ENCODE data around the gene RNF113B. TPM values are rescaled to one million over a fixed set of nuclear protein-coding genes. Genes with fewer than 3 reads are reported as not detected.

The RNF113B gene
- total RNA-seq, 3 donors from 2014 or later (not counting 1 experiment from before 2014, with no cell fraction given) = not detected

DNA sequence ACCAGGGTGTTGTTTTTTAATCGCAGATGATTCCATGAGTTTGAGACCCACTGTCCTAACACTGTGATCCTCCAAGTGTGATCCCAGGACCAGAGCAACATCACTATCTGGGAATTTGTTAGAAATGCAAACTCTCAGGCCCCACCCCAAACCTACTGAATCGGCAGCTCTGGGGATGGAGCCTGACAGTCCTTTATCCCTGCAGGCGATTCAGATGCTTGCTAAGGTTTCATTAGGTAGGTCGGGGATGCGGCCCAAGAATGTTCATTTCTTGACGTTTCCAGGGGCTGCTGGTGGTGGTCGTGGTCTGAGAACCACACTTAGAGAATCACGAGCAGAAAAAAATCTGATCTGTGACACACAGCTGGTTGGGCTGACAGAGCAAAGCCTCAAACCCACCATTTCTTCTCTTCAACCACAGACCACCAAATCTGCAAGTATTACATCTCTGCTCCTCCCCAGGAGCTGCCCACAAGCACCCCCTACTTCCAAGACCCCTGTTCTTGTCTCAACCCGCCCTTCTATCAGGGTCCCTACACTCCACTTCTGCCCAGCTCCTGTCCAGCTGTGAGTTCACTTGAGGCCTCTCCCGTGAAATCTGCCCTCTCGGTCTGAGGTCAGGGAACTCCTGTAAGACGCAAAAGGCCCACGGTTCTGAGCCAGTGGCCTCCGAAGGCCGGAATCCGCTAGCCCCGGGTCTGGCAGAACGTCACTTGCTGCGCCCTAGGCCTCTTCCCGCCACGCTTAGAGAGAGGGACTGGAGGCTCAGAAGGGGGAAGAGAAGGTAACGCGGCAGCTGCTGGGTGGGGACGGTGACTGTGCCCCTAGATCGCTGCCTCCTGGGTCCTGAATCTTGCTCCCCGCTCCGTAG lies 35.3 kb downstream of the RNF113B start:
- Mint-ChIP-seq H3K27ac (no peak overlapping the region), H3K27me3 (ENCODE audit: low read depth in 2 of 2) (peaks cover 29 to 44% of the 10 kb centered on the region in 2 donors), H3K36me3 (no peaks in the 10 kb centered on the region), H3K4me3 (peak overlapping the region; percentile 60), H3K9me3 (no peaks in the 10 kb centered on the region), H3K4me1 (peaks cover 5 to 12% of the 10 kb centered on the region in 2 donors)
- Histone ChIP-seq H3K36me3 (ENCODE audit: control insufficient read depth, insufficient read depth, low read length) (no peaks in the 10 kb centered on the region), H3K4me1 (ENCODE audit: control insufficient read depth, insufficient read depth, low read length) (peaks cover 11% of the 10 kb centered on the region), H3K27ac (ENCODE audit: low read length) (no peak overlapping the region), H3K9me3 (ENCODE audit: control insufficient read depth, insufficient read depth, low read length) (no peaks in the 10 kb centered on the region), H3K27me3 (ENCODE audit: control insufficient read depth, insufficient read depth, low read length) (peaks cover 7% of the 10 kb centered on the region), H3K4me3 (ENCODE audit: low read length) (no peak overlapping the region)
- DNase-seq (no peak), ATAC-seq (no peak)
- 21% methylated on average over 27 of the region's 27 CpGs for WGBS (ENCODE audit: insufficient coverage)
- intact Hi-C loops (cut with micrococcal nuclease) = no loop called here
- TF ChIP-seq, protein P1, sequence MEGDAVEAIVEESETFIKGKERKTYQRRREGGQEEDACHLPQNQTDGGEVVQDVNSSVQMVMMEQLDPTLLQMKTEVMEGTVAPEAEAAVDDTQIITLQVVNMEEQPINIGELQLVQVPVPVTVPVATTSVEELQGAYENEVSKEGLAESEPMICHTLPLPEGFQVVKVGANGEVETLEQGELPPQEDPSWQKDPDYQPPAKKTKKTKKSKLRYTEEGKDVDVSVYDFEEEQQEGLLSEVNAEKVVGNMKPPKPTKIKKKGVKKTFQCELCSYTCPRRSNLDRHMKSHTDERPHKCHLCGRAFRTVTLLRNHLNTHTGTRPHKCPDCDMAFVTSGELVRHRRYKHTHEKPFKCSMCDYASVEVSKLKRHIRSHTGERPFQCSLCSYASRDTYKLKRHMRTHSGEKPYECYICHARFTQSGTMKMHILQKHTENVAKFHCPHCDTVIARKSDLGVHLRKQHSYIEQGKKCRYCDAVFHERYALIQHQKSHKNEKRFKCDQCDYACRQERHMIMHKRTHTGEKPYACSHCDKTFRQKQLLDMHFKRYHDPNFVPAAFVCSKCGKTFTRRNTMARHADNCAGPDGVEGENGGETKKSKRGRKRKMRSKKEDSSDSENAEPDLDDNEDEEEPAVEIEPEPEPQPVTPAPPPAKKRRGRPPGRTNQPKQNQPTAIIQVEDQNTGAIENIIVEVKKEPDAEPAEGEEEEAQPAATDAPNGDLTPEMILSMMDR (IDR thresholded peaks at IDR 0.05) = no peak

DNA sequence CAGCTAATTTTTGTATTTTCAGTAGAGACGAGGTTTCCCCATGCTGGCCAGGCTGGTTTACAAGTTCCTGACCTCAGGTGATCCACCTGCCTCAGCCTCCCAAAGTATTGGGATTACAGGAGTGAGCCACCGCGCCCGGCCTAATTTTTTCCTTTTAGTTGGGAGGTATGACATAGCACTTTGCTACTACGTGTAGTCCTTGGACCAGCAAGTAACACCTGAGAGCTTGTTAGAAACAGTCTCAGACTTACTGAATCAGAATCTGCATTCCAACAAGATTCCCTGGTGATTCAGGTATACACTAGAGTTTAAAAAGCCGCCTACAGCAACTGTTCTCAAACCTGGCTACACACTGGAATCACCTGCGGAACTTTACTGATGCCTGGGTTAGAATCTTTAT lies 36.0 kb downstream of the RNF113B start:
- Mint-ChIP-seq H3K9me3 (no peaks in the 10 kb centered on the region), H3K27me3 (ENCODE audit: low read depth in 2 of 2) (peaks cover 32 to 44% of the 10 kb centered on the region in 2 donors), H3K4me1 (peaks cover 5 to 12% of the 10 kb centered on the region in 2 donors), H3K36me3 (no peaks in the 10 kb centered on the region), H3K4me3 (peak overlapping the region; percentile 60), H3K27ac (no peak overlapping the region)
- Histone ChIP-seq H3K4me1 (ENCODE audit: control insufficient read depth, insufficient read depth, low read length) (peaks cover 11% of the 10 kb centered on the region), H3K4me3 (ENCODE audit: low read length) (no peak overlapping the region), H3K36me3 (ENCODE audit: control insufficient read depth, insufficient read depth, low read length) (no peaks in the 10 kb centered on the region), H3K27ac (ENCODE audit: low read length) (no peak overlapping the region), H3K27me3 (ENCODE audit: control insufficient read depth, insufficient read depth, low read length) (peaks cover 7% of the 10 kb centered on the region), H3K9me3 (ENCODE audit: control insufficient read depth, insufficient read depth, low read length) (no peaks in the 10 kb centered on the region)
- 93% methylated on average over 7 of the region's 7 CpGs for WGBS (ENCODE audit: insufficient coverage)
- no peak for DNase-seq
- TF ChIP-seq, protein P1 (IDR thresholded peaks at IDR 0.05) = no peak
- intact Hi-C loops (cut with micrococcal nuclease) = no loop called here
- ATAC-seq = no peak

DNA sequence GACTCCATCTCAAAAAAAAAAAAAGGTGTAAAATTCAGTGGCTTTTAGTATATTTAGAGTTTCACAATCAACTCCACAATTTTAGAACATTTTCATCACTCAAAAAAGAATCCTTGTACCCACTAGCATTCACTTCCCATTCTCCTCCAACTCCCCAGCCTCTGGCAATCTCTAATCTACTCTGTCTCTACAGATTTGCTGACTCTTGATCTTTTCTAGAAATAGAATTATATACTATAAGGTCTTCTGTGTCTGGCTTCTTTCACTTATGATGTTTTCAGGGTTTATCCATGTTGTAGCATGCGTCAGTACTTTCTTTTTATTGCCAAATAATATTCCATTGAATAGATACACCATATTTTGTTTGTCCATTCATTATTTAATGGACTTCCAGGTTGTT lies 42.2 kb downstream of the RNF113B start:
- Mint-ChIP-seq H3K4me3 (no peak overlapping the region), H3K36me3 (no peaks in the 10 kb centered on the region), H3K27me3 (ENCODE audit: low read depth in 2 of 2) (peaks cover 24 to 43% of the 10 kb centered on the region in 2 donors), H3K9me3 (no peaks in the 10 kb centered on the region), H3K4me1 (no peaks in the 10 kb centered on the region), H3K27ac (no peak overlapping the region)
- WGBS (ENCODE audit: insufficient coverage) = 100% methylated on average over 1 of the region's 1 CpG
- TF ChIP-seq, protein P1 (IDR thresholded peaks at IDR 0.05) = no peak
- intact Hi-C loops (cut with micrococcal nuclease) = no loop called here
- Histone ChIP-seq H3K4me1 (ENCODE audit: control insufficient read depth, insufficient read depth, low read length) (no peaks in the 10 kb centered on the region), H3K4me3 (ENCODE audit: low read length) (no peak overlapping the region), H3K27ac (ENCODE audit: low read length) (no peak overlapping the region), H3K27me3 (ENCODE audit: control insufficient read depth, insufficient read depth, low read length) (no peaks in the 10 kb centered on the region), H3K36me3 (ENCODE audit: control insufficient read depth, insufficient read depth, low read length) (no peaks in the 10 kb centered on the region), H3K9me3 (ENCODE audit: control insufficient read depth, insufficient read depth, low read length) (no peaks in the 10 kb centered on the region)
- ATAC-seq (no peak), DNase-seq (no peak)
